T47D (cell line): ENCODE data around the gene CCDC196.
A peak's percentile ranks its signal among the peaks of the same experiment; 100 is the strongest.
"Not testable (repeated sequence)": the region's sequence is repeated elsewhere in the genome, so short reads cannot be mapped to it uniquely, and the experiment has no call there.

Experiments
- DNase-seq, 2 experiments: peaks; one replicate each; pipeline versions ENCODE4 v3.0.0 to v3.0.0-alpha.2; 2011 to 2012; ENCODE audit warnings: low read depth in 1 of 2, low spot score in 1 of 2
- JUND ChIP-seq: IDR thresholded peaks from 2 replicates; pipeline ENCODE4 v1.6.1; 2012; ENCODE audit warnings: low read depth
- in situ Hi-C: cut with HindIII; loops from 2 replicates; pipeline ENCODE4 v1.10.0; 2016; ENCODE audit warnings: low sequenced_read_pairs, low pct_unique_long_range_greater_than_20kb

Gene CCDC196

DNA sequence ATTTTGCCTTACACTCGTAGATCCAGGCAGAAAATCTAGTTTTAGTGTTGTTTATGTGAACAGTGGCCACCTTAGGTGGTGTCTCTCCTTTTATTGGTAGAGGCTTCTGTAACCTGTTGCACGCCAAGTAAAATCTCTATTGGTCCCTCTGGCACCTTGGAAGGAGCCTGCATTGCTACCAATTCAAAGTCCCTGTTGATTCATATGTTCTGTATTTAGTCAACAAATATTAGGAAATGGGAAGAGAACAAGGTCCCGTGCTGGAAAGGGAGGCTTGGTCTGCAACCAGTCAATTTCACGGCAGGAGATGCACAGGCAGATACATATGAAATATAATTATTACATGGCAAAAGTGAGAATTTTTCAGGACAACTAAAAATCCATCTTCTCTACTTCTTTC is 15.4 kb downstream of the CCDC196 start:
- in situ Hi-C loops, result no loop called here
- no peak for TF ChIP-seq JUND
- DNase-seq, result no peak

DNA sequence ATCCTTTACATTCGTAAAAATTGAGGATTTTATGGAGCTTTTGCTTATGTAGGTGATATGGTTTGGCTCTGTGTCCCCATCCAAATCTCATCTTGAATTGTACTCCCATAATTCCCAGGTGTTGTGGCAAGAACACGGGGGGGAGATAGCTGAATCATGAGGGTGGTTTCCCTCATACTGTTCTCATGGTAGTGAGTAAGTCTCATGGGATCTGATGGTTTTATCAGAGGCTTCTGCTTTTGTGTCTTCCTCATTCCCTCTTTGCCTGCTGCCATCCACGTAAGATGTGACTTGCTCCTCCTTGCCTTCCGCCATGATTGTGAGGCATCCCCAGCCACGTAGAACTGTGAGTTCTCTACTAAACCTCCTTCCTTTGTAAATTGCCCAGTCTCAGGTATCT is 16.7 kb downstream of the CCDC196 start:
- in situ Hi-C loops, DNase-seq: not testable (repeated sequence)

DNA sequence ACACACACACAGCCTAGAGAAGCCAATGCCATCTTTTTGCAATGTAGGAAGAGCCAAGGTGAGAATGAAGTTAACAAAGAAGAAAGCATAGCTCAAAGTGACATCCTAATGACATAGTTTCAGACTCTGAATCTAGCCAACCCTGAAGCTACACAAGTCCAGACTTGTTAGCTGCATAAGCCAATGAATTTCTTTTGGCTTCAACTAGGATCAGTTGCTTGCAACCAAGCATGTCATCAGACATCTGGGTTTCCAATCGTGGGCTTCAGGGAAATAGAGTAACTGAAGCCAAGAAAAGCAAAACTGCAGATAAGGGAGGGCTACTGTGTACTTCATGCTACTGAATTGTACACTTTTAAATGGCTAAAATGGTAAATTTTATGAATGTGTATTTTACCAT is 17.4 kb downstream of the CCDC196 start:
- TF ChIP-seq JUND, result no peak
- in situ Hi-C loops, result no loop called here
- DNase-seq, result peak in 1 of 2 experiments; percentile 16

DNA sequence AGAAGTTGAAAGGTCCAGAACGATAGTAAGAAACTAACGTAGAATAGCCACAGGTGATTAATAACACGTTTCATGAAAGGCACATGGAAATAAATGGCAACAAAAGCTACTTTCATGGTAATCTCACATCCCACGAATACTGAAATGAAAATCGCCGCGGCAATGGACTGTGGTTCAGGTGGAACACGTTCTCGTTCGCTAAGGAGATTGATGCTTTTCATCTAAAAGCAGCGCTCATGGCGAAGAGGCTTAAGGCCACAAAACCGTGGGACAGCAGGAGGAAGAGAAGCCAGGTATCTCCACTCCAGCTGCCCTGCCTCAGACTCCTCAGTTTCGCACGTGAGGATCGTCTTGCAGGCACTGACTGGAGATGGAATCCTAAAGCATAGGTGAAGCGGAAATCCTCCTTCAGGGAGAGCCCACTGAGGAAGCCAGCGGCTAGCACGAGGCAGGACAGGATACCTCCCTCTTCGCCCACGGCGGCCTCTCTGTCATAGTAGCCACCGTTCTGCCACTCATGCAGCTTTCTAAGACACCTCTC is 21.1 kb downstream of the CCDC196 start:
- peak in 1 of 2 experiments; percentile 14 for DNase-seq
- in situ Hi-C loops, result no loop called here
- no peak for TF ChIP-seq JUND

DNA sequence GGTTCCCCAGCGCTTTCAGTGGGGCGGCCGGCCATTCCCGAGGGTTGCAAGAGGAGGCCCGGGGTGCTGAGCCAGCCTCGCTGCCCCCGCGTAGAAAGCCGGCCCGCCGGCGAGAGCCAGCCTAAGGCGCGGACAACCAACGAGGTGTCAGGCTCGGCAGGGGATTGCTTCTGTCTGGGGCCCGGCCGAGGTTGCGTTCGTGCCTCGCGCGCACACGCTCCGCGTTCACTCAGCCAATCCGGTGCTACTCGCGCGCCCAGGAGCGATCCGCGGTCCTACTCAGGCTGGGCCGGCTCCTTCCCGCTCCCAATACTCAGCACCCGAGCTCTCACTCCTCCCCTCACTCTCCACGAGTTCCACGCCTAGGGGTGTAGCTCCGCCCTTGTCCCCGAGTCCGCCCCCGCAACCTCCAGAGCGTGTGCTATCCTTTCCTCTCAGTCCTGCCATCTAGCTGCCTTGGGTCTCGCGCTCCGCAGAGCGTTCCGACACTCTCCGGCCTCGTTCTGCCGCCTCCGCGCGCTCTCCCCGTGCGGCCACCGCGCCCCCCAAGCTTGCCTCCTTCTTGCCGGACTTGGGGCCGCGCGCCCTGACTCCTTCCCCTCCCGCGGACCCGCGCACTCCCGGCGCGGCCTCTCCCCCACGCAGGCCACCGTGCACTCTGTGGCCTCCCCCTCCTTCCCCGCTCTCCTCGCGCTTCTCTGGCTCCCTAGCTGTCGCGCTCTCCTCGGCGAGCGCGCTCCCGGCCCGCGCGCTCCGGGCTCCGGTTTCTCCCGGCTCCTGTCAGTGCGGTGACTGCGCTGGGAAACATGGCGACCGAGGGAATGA is 21.8 kb downstream of the CCDC196 start, which contains the start of gene GPHN:
Gene GPHN (plus strand): TSS at position 426 of the 825 bp plus-strand sequence.
- in situ Hi-C loops, result no loop called here
- peak; percentile 97 to 100 for DNase-seq
- no peak for TF ChIP-seq JUND

DNA sequence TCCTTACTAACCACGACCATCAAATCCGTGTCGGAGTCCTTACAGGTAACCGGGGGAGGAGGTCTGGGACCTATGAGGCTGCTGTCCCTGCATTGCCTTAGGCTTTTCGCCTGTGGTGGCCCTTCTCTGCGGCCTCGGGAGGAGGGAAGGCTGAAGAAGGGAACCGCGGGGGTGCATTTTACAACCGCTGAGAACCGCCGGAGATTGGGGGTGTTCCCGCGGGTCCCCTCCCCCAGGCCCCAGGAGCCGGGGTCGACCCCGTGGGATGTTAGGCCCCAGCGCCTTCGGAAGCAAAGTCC is 22.3 kb downstream of the CCDC196 start:
- no peak for DNase-seq
- in situ Hi-C loops, result no loop called here
- no peak for TF ChIP-seq JUND

DNA sequence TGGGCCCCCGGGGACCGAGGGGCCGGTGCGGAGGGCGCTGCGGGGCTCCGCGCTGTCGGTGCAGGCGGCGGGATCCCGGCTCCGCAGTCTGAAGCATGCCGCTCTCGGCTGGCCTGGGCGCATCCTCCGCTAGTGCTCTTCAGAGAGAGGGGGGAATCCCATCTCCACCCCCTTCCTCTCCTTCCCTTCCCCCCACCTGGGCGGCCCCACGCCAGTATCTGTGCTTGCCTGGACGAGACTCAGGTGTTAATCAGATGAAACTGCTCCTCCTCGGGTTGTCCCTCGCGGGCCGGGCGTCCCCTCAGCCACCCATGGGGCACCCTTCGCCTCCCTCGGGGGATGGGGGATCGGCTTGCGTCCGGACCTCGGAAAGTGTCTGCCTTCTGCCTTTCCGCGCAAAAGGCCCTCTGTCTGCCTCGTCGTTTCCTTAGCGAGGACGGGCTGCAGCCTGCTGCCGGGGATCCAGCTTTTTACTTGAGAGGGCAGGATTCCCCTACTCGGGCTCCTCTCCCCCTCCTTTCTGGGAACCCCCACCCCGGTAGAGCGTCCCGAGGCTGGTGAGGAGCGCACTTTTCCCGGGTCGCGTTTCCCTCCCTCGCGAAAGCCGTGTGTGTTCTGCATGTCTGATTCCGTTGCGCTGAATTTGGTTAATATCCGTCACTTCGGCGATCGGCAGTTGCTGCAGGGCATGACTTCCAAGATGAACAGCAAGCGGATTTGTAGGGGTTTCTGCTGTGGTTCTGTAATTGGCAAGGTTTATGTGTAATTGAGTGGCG is 22.9 kb downstream of the CCDC196 start:
- TF ChIP-seq JUND, result no peak
- peak; percentile 16 to 23 for DNase-seq
- in situ Hi-C loops, result no loop called here

DNA sequence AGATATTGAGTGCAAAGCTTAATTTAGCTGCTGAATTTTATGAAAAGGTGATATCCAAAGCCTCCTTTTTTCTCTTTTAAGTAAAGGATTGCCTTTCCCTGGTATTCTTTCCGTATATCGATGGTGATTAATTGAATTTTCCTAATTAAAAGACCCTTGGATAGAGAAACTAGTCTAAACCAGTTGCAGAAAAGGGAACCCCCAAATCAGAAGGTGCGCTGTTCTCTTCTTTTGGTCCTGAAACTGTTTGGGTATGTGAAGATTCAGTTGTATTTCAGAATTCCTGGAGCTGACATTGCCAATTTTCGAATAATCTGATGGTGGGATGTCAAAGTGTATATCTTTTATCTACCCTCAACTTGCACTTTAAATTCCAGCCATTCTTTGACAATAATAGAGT is 23.7 kb downstream of the CCDC196 start:
- no peak for DNase-seq
- in situ Hi-C loops, result no loop called here
- 0 out of 2 replicates have a peak, but pooled peaks have one; percentile 5 for TF ChIP-seq JUND

DNA sequence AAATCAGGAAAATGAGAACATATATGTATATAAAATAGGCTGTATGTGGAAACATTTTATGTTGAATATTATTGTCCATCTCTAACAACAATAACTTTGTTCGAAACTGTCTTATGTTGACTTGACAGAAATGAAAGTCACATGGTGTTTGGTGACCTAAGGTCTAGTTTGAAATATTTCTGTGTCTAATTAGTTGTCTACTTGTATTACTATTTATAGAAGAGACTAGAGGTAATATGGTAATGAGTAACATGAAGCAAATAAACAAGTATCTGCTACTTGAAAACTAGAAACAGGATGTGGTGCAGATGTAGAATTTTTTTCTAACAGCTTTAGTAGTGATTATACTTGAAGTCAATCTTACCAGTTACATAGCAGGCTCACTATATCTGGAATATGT is 25.7 kb downstream of the CCDC196 start:
- no peak for TF ChIP-seq JUND
- DNase-seq, result no peak
- in situ Hi-C loops, result no loop called here

DNA sequence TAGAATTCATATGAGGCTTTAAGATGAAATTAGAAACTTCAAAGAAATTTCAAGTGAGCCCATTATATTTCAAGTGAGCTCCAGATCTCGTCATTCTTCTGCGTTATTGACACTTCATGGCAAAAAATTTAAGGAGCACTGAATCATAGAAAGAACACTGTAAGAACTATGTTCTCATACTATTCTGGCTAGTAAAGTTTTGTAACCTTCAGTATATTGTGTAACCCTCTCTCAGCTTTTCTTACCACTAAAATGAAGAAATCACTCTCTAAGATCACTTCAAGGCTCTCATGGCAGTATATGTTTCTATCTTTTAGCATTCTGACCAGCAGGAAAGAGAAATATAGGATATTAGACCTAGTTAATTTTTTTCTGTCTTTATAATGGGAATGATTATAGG is 28.0 kb downstream of the CCDC196 start:
- in situ Hi-C loops, result no loop called here
- no peak for DNase-seq
- TF ChIP-seq JUND, result no peak

DNA sequence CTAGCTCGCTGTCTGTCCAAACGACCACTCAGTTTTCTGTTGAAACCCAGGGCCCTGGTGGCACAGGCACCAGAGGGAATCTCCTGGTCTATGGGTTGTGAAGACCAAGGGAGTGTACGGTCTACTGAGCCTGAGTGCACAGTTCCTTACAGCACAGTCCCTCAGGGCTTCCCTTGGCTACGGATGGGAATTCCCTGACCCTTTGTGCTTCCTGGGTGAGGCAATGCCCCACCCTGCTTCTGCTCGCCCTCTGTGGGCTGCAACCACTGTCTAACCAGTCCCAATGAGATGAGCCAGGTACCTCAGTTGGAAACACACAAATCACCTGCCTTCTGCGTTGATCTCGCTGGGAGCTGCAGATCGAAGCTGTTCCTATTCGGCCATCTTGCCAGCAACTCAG is 44.4 kb downstream of the CCDC196 start:
- no peak for DNase-seq
- no peak for TF ChIP-seq JUND
- in situ Hi-C loops, result no loop called here

DNA sequence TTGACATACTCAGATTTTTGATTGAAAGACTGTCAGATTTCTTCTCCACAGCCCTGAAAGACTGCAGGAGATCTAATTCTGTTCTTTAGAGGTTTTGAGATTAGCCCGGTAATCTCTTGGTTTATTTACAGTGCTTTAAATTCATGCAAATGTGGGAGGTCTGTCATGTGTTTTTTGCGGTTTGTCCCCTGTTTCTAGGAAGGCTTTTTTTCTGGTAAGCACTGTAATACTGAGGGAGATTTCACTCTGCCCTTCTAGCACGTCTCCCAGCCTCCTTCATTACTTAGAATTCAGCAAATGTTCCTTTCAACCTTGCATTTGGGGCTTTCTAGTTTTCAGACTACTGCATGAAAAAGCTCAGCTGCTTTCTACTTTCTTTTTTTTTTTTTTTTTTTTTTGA is 52.9 kb downstream of the CCDC196 start:
- in situ Hi-C loops, result no loop called here
- TF ChIP-seq JUND, result no peak
- no peak for DNase-seq

DNA sequence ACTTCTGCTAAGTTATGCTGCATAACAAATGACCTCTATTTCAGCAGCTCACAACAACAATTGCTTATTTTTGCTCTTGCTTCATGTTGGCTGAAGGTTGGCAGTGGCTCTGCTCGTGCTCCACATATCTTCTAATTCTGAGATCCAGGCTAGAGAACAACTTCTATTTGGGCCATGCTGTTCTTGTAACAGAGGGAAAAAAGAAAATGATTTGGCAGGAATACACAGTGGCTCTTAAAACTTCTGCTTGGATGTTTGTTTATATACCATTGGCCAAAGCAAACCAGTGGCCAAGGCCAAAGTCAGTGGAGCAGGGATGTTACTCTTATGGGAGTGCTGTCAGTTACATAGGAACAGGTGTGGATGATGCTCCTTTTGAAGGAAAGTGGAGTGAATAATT is 53.9 kb downstream of the CCDC196 start:
- TF ChIP-seq JUND, result no peak
- in situ Hi-C loops, result no loop called here
- DNase-seq, result no peak

DNA sequence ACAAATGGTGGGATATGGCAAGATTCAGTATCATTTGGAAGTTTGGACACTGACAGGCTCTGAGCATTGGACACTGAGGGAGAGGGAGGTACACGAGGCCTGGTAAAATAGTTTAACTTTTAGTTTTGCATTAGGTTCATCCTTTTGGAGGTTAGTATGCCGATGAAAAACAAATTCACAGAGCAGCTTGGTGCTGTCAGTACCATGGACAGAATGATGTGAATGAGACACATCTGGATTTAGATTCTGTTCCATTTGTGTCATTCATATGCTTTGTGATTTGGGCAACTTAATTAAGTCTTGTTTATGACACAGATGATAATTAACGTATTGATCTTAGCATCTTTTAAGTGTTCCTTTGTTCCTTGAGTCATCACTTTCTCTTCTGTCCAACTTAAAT is 55.5 kb downstream of the CCDC196 start:
- TF ChIP-seq JUND, result no peak
- in situ Hi-C loops, result no loop called here
- no peak for DNase-seq
